GM12865 (cell line): ENCODE data around the gene MAD2L1.

Source experiments
- DNase-seq: peaks from one replicate; pipeline ENCODE4 v3.0.0; 2010; ENCODE audit warnings: low read depth
- H3K4me3 ChIP-seq: 2 replicates; pipeline ENCODE4 v1.5.1; 2011; ENCODE audit warnings: mild to moderate bottlenecking, low read depth, low read length, control low read depth
- TF ChIP-seq, protein P1 (sequence below): IDR thresholded peaks from 2 replicates; pipeline ENCODE4 v1.5.1; 2011; ENCODE audit warnings: low read length, control low read depth, low read depth, inconsistent platforms; ENCODE audit not compliant: insufficient read depth; ENCODE audit errors: missing control alignments

The MAD2L1 gene

DNA sequence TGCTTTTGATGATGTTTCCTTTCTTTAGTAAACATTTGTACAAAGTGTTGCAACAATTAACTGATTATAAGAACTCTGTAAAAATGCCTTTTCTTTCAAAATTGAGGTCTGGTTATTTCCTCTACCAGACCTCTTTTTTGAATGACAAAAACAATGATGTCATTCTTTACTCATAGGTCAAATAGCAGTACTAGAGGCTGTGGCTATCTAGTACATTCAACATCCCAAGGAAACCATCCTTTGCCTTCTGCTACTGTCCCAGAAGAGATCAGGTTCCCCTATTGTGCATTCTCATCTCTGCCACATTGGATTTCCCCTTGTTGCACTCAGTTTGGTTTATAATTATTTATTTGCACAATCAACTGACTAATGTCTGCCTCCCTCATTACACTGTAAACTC, 19.1 kb upstream of the MAD2L1 start:
- TF ChIP-seq, protein P1, sequence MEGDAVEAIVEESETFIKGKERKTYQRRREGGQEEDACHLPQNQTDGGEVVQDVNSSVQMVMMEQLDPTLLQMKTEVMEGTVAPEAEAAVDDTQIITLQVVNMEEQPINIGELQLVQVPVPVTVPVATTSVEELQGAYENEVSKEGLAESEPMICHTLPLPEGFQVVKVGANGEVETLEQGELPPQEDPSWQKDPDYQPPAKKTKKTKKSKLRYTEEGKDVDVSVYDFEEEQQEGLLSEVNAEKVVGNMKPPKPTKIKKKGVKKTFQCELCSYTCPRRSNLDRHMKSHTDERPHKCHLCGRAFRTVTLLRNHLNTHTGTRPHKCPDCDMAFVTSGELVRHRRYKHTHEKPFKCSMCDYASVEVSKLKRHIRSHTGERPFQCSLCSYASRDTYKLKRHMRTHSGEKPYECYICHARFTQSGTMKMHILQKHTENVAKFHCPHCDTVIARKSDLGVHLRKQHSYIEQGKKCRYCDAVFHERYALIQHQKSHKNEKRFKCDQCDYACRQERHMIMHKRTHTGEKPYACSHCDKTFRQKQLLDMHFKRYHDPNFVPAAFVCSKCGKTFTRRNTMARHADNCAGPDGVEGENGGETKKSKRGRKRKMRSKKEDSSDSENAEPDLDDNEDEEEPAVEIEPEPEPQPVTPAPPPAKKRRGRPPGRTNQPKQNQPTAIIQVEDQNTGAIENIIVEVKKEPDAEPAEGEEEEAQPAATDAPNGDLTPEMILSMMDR, result no peak
- H3K4me3 ChIP-seq, result no peak overlapping the region
- peak; percentile 13 for DNase-seq

DNA sequence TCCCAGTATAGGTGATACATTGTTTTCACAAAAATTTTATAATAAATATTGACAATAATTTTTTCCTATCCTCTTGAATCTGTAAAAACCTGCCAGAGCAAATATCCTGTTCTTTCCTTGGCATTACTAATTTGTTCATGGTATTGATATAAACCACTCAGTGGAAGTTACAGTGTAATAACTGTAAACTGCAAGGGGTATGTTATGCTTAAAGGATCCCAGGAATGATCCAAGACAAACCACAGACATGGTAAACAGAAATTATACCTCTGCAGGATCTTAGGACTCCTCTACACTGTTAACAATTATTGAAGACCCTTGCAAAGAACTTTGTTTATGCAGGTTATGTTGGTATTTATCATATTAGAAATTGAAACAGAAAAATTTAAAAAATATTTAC, 17.7 kb upstream of the MAD2L1 start:
- H3K4me3 ChIP-seq, result no peak overlapping the region
- TF ChIP-seq, protein P1, result no peak
- DNase-seq, result no peak

DNA sequence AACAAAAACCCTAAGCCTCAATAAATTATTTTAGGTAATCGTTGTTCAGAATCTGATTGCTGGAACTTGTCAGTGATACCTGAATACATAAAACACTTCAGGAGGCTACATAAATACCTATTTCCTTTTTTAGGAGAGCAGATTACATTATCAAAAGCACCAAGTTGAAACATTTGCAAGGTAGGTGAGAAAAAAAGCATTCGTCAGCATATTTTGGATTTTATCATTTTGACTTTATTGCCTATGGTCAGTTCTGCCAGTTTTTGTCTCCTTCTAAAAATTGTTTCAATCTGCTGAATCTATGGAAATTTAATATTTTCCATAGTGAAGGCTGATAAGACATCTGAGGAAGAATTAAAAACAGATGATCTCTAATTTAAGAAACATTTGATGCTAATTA, 16.5 kb upstream of the MAD2L1 start:
- H3K4me3 ChIP-seq, result no peak overlapping the region
- TF ChIP-seq, protein P1, result no peak
- DNase-seq, result no peak

DNA sequence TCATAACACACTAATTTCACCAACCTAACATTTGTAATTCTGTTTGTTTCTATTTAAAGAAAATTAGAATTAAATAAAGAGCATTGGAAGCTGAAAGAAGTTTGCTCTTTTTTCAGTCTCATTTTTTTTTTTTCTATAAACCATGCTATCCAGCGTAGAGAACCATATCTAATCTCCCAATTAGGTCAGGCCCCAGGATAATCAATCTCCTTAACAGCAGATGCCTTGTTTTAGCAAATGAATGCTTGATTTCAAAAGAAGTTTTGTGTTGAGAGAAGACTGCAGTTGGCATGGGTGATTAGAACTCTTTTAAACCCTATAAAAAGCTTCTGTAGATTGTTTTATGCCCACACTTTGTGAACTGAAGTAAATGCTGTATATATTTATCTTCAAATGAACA, 15.6 kb upstream of the MAD2L1 start:
- H3K4me3 ChIP-seq, result no peak overlapping the region
- DNase-seq, result no peak
- TF ChIP-seq, protein P1, result no peak

DNA sequence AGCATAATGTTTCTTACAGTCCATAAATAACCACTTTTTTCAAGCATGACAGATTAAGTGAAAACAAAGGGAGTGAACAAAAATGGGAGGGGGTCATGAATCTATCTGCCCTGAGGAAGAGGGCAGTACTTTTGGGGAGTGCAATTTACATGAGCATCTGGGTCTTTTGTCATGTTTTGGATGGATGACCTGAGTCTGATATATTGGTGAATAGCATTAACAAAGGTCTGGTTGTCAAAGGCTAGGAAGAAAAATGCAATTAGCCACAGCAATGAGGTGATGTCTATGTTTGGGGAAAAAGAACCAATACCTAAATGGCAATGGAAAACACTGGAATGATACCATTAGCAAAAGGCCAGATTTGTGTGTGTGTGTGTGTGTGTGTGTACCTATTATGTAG, 15.1 kb upstream of the MAD2L1 start:
- TF ChIP-seq, protein P1, result no peak
- no peak for DNase-seq
- no peak overlapping the region for H3K4me3 ChIP-seq

- DNase-seq, result no peak
- no peak overlapping the region for H3K4me3 ChIP-seq
- TF ChIP-seq, protein P1, result no peak
These were observed 13.9 kb upstream of the MAD2L1 start for GRCh38 chr4:120080533-120080932.

DNA sequence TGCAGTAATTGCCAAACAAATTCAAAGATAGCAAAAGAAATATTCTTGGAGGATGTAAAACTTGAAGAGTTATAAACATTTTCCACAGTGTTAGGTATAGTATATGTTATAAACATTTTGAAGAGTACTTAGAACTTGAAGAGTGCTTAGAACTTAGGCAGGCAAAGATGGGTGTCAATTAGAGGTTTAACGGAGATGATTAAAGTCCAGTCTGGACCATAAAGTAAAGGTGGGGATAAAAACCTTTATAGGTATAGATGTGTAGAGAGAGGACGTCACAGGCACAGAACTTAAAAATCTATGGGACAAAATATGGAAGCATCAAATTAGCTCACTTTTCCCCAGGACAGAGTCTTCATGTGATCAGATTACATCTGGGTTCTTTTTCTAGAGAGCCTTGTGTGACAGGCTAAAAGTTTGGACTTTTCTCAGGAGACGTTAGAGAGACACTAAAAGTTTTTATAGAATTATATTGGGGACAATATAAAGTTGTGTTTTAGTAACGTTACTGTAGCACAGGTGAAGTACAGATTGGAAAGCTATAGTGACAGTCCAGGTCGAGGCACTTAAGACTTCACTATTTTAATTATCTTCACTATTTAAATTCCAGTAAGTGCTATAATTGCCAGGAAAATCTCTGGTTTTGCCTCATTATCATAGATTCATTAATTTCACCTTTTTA, 13.3 kb upstream of the MAD2L1 start:
- DNase-seq, result no peak
- TF ChIP-seq, protein P1, result no peak

More for the DNA sequence above, 13.3 kb upstream of the MAD2L1 start:
- H3K4me3 ChIP-seq, result no peak overlapping the region
